K562 (cell line): ENCODE results near the gene ZNF775. TPM values are rescaled to one million over a fixed set of nuclear protein-coding genes. Genes with fewer than 3 reads are reported as not detected.

Experiments
- ARID2 ChIP-seq: fragments of 450-650 bp; IDR thresholded peaks from 2 replicates; pipeline ENCODE4 v1.6.1; 2017; ENCODE audit warnings: antibody characterized with exemption, mild to moderate bottlenecking
- ARNT ChIP-seq, 2 experiments: fragments of 450-650 bp; IDR thresholded peaks; 2 replicates each; pipeline ENCODE4 v1.6.1; 2016; ENCODE audit warnings: mild to moderate bottlenecking in 1 of 2
- CHD4 ChIP-seq: fragments of 200-600 bp; sonication (generic); IDR thresholded peaks from 3 replicates; pipeline ENCODE4 v1.6.1; 2012; ENCODE audit warnings: low read depth, mild to moderate bottlenecking, mixed read lengths, low read length, inconsistent platforms; ENCODE audit not compliant: insufficient read depth, insufficient replicate concordance, poor library complexity, severe bottlenecking
- DMBX1 ChIP-seq: fragments of 250-450 bp; sonication (Bioruptor Pico); IDR thresholded peaks from 2 replicates; pipeline ENCODE4 v1.8.0; 2022; ENCODE audit warnings: inconsistent platforms, mild to moderate bottlenecking, moderate library complexity, borderline replicate concordance
- ETV6 ChIP-seq, 3 experiments: fragments of 150-350 bp in 1 of 3; sonication (generic) in 1 of 3; formaldehyde crosslinking in 1 of 3; IDR thresholded peaks; 2 replicates each; pipeline versions ENCODE4 v1.6.1 to v1.8.0; 2014 to 2022; ENCODE audit warnings: borderline replicate concordance in 2 of 3, low read depth in 2 of 3, antibody characterized with exemption in 1 of 3, low read length in 1 of 3, mild to moderate bottlenecking in 1 of 3, missing genetic modification reagents in 1 of 3
- HDAC8 ChIP-seq: fragments of 450-650 bp; IDR thresholded peaks from 2 replicates; pipeline ENCODE4 v1.6.1; 2016; ENCODE audit warnings: mild to moderate bottlenecking, missing genetic modification characterization, moderate library complexity, missing compliant biosample characterization
- HIVEP1 ChIP-seq: fragments of 250-450 bp; sonication (Bioruptor Pico); IDR thresholded peaks from 2 replicates; pipeline ENCODE4 v1.4.0; 2020; ENCODE audit warnings: mild to moderate bottlenecking
- HLTF ChIP-seq: fragments of 450-650 bp; IDR thresholded peaks from 2 replicates; pipeline ENCODE4 v1.6.1; 2016
- HMGN3 ChIP-seq: IDR thresholded peaks from 2 replicates; pipeline ENCODE4 v1.6.1; 2011; ENCODE audit warnings: borderline replicate concordance, low read depth, mild to moderate bottlenecking, mixed read lengths, low read length; ENCODE audit not compliant: insufficient read length; ENCODE audit errors: extremely low read depth
- MECOM ChIP-seq: fragments of 250-450 bp; sonication (Bioruptor Pico); IDR thresholded peaks from 2 replicates; pipeline ENCODE4 v1.8.0; 2022; ENCODE audit warnings: inconsistent platforms
- MYBL2 ChIP-seq, 2 experiments: fragments of 450-650 bp in 1 of 2; sonication (generic) in 1 of 2; formaldehyde crosslinking in 1 of 2; IDR thresholded peaks; 2 replicates each; pipeline versions ENCODE4 v1.6.1 to v1.8.1; 2017 to 2022; ENCODE audit warnings: borderline replicate concordance in 1 of 2, inconsistent platforms in 1 of 2, low read depth in 1 of 2, mild to moderate bottlenecking in 1 of 2, missing genetic modification reagents in 1 of 2, moderate library complexity in 1 of 2
- NCOA2 ChIP-seq, 2 experiments: fragments of 450-650 bp; IDR thresholded peaks; 2 replicates each; pipeline ENCODE4 v1.6.1; 2018; ENCODE audit warnings: mild to moderate bottlenecking in 2 of 2, moderate library complexity in 1 of 2; ENCODE audit not compliant: partially characterized antibody in 2 of 2
- PRMT5 ChIP-seq: sonication (generic); formaldehyde crosslinking; IDR thresholded peaks from 2 replicates; pipeline ENCODE4 v1.5.0; 2020; ENCODE audit warnings: missing genetic modification reagents
- RNF2 ChIP-seq: sonication (generic); IDR thresholded peaks from 2 replicates; pipeline ENCODE4 v1.6.1; 2016
- SIX5 ChIP-seq, 2 experiments: IDR thresholded peaks; 2 replicates each; pipeline ENCODE4 v1.6.1; 2011; ENCODE audit warnings: low read length in 2 of 2, borderline replicate concordance in 1 of 2, low read depth in 1 of 2, mild to moderate bottlenecking in 1 of 2, moderate library complexity in 1 of 2; ENCODE audit not compliant: insufficient read depth in 1 of 2
- SUPT5H ChIP-seq: fragments of 450-650 bp; IDR thresholded peaks from 2 replicates; pipeline ENCODE4 v1.6.1; 2016
- TEAD2 ChIP-seq: fragments of 450-650 bp; IDR thresholded peaks from 2 replicates; pipeline ENCODE4 v1.6.1; 2016; ENCODE audit warnings: missing genetic modification characterization, control low read depth, missing compliant biosample characterization
- ZNF431 ChIP-seq: sonication (generic); formaldehyde crosslinking; IDR thresholded peaks from 2 replicates; pipeline ENCODE4 v1.8.0; 2022; ENCODE audit warnings: mild to moderate bottlenecking, missing genetic modification reagents
- polyA plus RNA-seq, 8 experiments: library from polyadenylated mRNA; depleted of rRNA in 4 of 8; stranded (reverse) in 5 of 8; unstranded in 3 of 8; fragments of >200 nt; fragmentation: Nextera tagmentation in 2 of 8; fragmentation: Illumina TruSeq in 1 of 8; extraction: Ambion mirVana in 2 of 8; extraction: Trizol in 1 of 8; gene quantifications; 2 replicates each; pipeline versions ENCODE4 v1.2.1 to v1.2.3, GENCODE V29; 2011 to 2014; ENCODE audit warnings: inconsistent platforms in 1 of 8, missing spikeins in 1 of 8
- total RNA-seq, 7 experiments: library from RNA; depleted of rRNA in 6 of 7; stranded (reverse); fragments of >200 nt in 6 of 7; fragmentation: Illumina TruSeq in 2 of 7; extraction: Trizol in 2 of 7; gene quantifications; 2 replicates each; pipeline versions ENCODE4 v1.2.1 to v1.2.3, GENCODE V29; 2011 to 2021; ENCODE audit warnings: low replicate concordance in 1 of 7
- TF ChIP-seq, protein P1 (sequence below): fragments of 250-450 bp; sonication (Bioruptor Pico); IDR thresholded peaks from 2 replicates; pipeline ENCODE4 v1.4.0; 2020
- TF ChIP-seq, protein P2 (sequence below): fragments of 450-650 bp; IDR thresholded peaks from 2 replicates; pipeline ENCODE4 v1.7.0; 2016; ENCODE audit warnings: borderline replicate concordance
- TF ChIP-seq, protein P3 (sequence below), 2 experiments: IDR thresholded peaks; 2 replicates each; pipeline ENCODE4 v1.6.1; 2011; ENCODE audit warnings: borderline replicate concordance in 1 of 2, control low read depth in 1 of 2, low read depth in 1 of 2, low read length in 1 of 2, mild to moderate bottlenecking in 1 of 2, mixed read lengths in 1 of 2, moderate library complexity in 1 of 2; ENCODE audit not compliant: insufficient read depth in 1 of 2, insufficient read length in 1 of 2, poor library complexity in 1 of 2, severe bottlenecking in 1 of 2; ENCODE audit errors: extremely low read depth in 1 of 2
- TF ChIP-seq, protein P4 (sequence below): sonication (generic); formaldehyde crosslinking; IDR thresholded peaks from 2 replicates; pipeline ENCODE4 v1.9.0; 2022; ENCODE audit warnings: mild to moderate bottlenecking, missing genetic modification reagents

ZNF775 gene
- total and polyA plus RNA-seq, 9 of the 15 experiments (the other 6 are each of a cell fraction or from before 2014, with no cell fraction given) = 0.04 to 18.7 (median 4.9) TPM

- TF ChIP-seq, protein P1, sequence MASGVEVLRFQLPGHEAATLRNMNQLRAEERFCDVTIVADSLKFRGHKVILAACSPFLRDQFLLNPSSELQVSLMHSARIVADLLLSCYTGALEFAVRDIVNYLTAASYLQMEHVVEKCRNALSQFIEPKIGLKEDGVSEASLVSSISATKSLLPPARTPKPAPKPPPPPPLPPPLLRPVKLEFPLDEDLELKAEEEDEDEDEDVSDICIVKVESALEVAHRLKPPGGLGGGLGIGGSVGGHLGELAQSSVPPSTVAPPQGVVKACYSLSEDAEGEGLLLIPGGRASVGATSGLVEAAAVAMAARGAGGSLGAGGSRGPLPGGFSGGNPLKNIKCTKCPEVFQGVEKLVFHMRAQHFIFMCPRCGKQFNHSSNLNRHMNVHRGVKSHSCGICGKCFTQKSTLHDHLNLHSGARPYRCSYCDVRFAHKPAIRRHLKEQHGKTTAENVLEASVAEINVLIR = no peak
- no peak for TF ChIP-seq ZNF431 (CRISPR knock-in tag)
- TF ChIP-seq TEAD2 = no peak
- TF ChIP-seq CHD4 = no peak
- peak in 1 of 2 experiments; percentile 26; a peak in 1 of 4 replicates for TF ChIP-seq ARNT (IDR thresholded peaks at IDR 0.05)
- TF ChIP-seq, protein P2, sequence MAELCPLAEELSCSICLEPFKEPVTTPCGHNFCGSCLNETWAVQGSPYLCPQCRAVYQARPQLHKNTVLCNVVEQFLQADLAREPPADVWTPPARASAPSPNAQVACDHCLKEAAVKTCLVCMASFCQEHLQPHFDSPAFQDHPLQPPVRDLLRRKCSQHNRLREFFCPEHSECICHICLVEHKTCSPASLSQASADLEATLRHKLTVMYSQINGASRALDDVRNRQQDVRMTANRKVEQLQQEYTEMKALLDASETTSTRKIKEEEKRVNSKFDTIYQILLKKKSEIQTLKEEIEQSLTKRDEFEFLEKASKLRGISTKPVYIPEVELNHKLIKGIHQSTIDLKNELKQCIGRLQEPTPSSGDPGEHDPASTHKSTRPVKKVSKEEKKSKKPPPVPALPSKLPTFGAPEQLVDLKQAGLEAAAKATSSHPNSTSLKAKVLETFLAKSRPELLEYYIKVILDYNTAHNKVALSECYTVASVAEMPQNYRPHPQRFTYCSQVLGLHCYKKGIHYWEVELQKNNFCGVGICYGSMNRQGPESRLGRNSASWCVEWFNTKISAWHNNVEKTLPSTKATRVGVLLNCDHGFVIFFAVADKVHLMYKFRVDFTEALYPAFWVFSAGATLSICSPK = peak; percentile 43; the same call in 1 of the 2 replicates
- no peak for TF ChIP-seq NCOA2 (IDR thresholded peaks at IDR 0.05; ENCODE audit: partially characterized antibody in 2 of 2)
- TF ChIP-seq RNF2 = no peak
- no peak for TF ChIP-seq SUPT5H
- TF ChIP-seq SIX5 (IDR thresholded peaks at IDR 0.05; ENCODE audit: borderline replicate concordance in 1 of 2, insufficient read depth in 1 of 2, low read depth in 1 of 2, low read length in 2 of 2) = no peak
- TF ChIP-seq, protein P3, sequence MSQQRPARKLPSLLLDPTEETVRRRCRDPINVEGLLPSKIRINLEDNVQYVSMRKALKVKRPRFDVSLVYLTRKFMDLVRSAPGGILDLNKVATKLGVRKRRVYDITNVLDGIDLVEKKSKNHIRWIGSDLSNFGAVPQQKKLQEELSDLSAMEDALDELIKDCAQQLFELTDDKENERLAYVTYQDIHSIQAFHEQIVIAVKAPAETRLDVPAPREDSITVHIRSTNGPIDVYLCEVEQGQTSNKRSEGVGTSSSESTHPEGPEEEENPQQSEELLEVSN (IDR thresholded peaks at IDR 0.05; ENCODE audit: borderline replicate concordance in 1 of 2, extremely low read depth in 1 of 2, insufficient read depth in 1 of 2, insufficient read length in 1 of 2, low read depth in 1 of 2, low read length in 1 of 2, poor library complexity in 1 of 2, severe bottlenecking in 1 of 2) = no peak
- no peak for TF ChIP-seq MECOM
- TF ChIP-seq ETV6 (IDR thresholded peaks at IDR 0.05; ENCODE audit: borderline replicate concordance in 1 of 2, low read depth in 2 of 2, low read length in 1 of 2) = no peak
- no peak for TF ChIP-seq ETV6 (CRISPR knock-in tag; IDR thresholded peaks at IDR 0.05; ENCODE audit: borderline replicate concordance)
- TF ChIP-seq ARID2 = 0 out of 2 replicates have a peak, but pooled peaks have one; percentile 44
- no peak for TF ChIP-seq PRMT5 (CRISPR knock-in tag)
- TF ChIP-seq HLTF = peak; percentile 77; the same call in 1 of the 2 replicates
- TF ChIP-seq HIVEP1 (CRISPR knock-in tag) = no peak
- TF ChIP-seq, protein P4, sequence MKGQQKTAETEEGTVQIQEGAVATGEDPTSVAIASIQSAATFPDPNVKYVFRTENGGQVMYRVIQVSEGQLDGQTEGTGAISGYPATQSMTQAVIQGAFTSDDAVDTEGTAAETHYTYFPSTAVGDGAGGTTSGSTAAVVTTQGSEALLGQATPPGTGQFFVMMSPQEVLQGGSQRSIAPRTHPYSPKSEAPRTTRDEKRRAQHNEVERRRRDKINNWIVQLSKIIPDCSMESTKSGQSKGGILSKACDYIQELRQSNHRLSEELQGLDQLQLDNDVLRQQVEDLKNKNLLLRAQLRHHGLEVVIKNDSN (CRISPR knock-in tag) = no peak; the same call in none of the 2 replicates
- no peak for TF ChIP-seq HMGN3
- no peak for TF ChIP-seq HDAC8 (tag)
- TF ChIP-seq DMBX1 (CRISPR knock-in tag) = no peak
- TF ChIP-seq MYBL2 (IDR thresholded peaks at IDR 0.05; ENCODE audit: low read depth) = peak; percentile 36; the same call in 1 of the 2 replicates
- TF ChIP-seq MYBL2 (CRISPR knock-in tag; IDR thresholded peaks at IDR 0.05; ENCODE audit: borderline replicate concordance) = no peak
Measured at GRCh38 chr7:150359622-150360362, 19.3 kb upstream of the ZNF775 start (continued).
